CD4-positive, alpha-beta T cell treated with Interleukin-4 for 4 hours (primary cell): ENCODE measurements around the gene CDNF.
A peak's percentile ranks its signal among the peaks of the same experiment; 100 is the strongest.
"Not testable (repeated sequence)": the region's sequence is repeated elsewhere in the genome, so short reads cannot be mapped to it uniquely, and the experiment has no call there.

ENCODE experiments used
- DNase-seq: peaks from one replicate; pipeline ENCODE4 v3.0.0-alpha.2; 2020

Gene CDNF

GRCh38 chr10:14837757-14838581, at the start of gene CDNF, which contains the start of the genes HSPA14 and MSANTD7:
CDNF (minus strand) TSS chr10:14838037; CDS start chr10:14837946, 91 bp downstream.
HSPA14 (plus strand) TSS chr10:14838306; CDS start chr10:14838403, 97 bp downstream.
MSANTD7 (plus strand) TSS chr10:14838306; CDS start chr10:14842285, 3,979 bp downstream.
- peak; percentile 99 for DNase-seq

- no peak for DNase-seq
Observed at GRCh38 chr10:14884082-14884481, 46.2 kb upstream of the CDNF start.

- DNase-seq, result no peak
Observed at GRCh38 chr10:14880229-14880628, 42.4 kb upstream of the CDNF start.

GRCh38 chr10:14879928-14880193, 42.0 kb upstream of the CDNF start:
- DNase-seq, result no peak

- no peak for DNase-seq
Observed at GRCh38 chr10:14879124-14879927, 41.5 kb upstream of the CDNF start.

GRCh38 chr10:14878266-14879123, 40.7 kb upstream of the CDNF start, which contains the start of gene SUV39H2:
SUV39H2 (plus strand) TSS chr10:14878866; CDS start chr10:14878889, 23 bp downstream.
- DNase-seq, result peak; percentile 92

- DNase-seq, result no peak
Observed at GRCh38 chr10:14876764-14877163, 38.9 kb upstream of the CDNF start.

GRCh38 chr10:14875941-14876340, 38.1 kb upstream of the CDNF start:
- no peak for DNase-seq

- DNase-seq, result no peak
Observed at GRCh38 chr10:14873090-14873760, 35.4 kb upstream of the CDNF start.

- DNase-seq, result not testable (repeated sequence)
Observed at GRCh38 chr10:14864871-14865270, 27.0 kb upstream of the CDNF start.

GRCh38 chr10:14864466-14864865, 26.6 kb upstream of the CDNF start:
- not testable (repeated sequence) for DNase-seq

GRCh38 chr10:14860791-14861190, 23.0 kb upstream of the CDNF start:
- no peak for DNase-seq

GRCh38 chr10:14859775-14860174, 21.9 kb upstream of the CDNF start:
- no peak for DNase-seq

- DNase-seq, result no peak
Observed at GRCh38 chr10:14859043-14859442, 21.2 kb upstream of the CDNF start.

GRCh38 chr10:14858338-14858960, 20.6 kb upstream of the CDNF start:
- no peak for DNase-seq

- no peak for DNase-seq
Observed at GRCh38 chr10:14855453-14855852, 17.6 kb upstream of the CDNF start.

- no peak for DNase-seq
Observed at GRCh38 chr10:14852236-14852635, 14.4 kb upstream of the CDNF start.

GRCh38 chr10:14844948-14845347, 7.1 kb upstream of the CDNF start:
- no peak for DNase-seq

GRCh38 chr10:14843327-14843988, 5.6 kb upstream of the CDNF start:
- DNase-seq, result no peak

GRCh38 chr10:14840178-14840577, 2.3 kb upstream of the CDNF start:
- DNase-seq, result no peak

GRCh38 chr10:14839305-14839695, 1.5 kb upstream of the CDNF start:
- no peak for DNase-seq
